WTC11 (cell line): Measurements from ENCODE around the gene FEV. TPM values are rescaled to one million over a fixed set of nuclear protein-coding genes. Genes with fewer than 3 reads are reported as not detected.

Source experiments
- ATAC-seq: fragments of 200-7000 bp; cut with Tn5 transposase; 2 replicates; pipeline ENCODE4 v1.10.0; 2021; ENCODE audit warnings: mild to moderate bottlenecking, moderate library complexity
- CTCF ChIA-PET: fragments of 300-600 bp; sonication (Branson Sonifier 250); formaldehyde crosslinking; loops from one replicate; lab custom pipeline; 2021; ENCODE audit warnings: antibody characterized with exemption; lab: Charles Lee
- POLR2A ChIA-PET: fragments of 350-600 bp; sonication (Branson Sonifier 250); formaldehyde crosslinking; loops from one replicate; lab custom pipeline; 2021; ENCODE audit warnings: antibody characterized with exemption; lab: Charles Lee
- DNase-seq: peaks from one replicate; pipeline ENCODE4 v3.0.0; 2021; ENCODE audit warnings: low spot score
- H3K27ac Mint-ChIP-seq: 2 replicates; pipeline ENCODE4 v1.8.0; 2021; ENCODE audit warnings: mixed read lengths
- H3K27me3 Mint-ChIP-seq: 2 replicates; pipeline ENCODE4 v1.8.0; 2021; ENCODE audit warnings: low read depth, mild to moderate bottlenecking, moderate library complexity, mixed read lengths
- H3K36me3 Mint-ChIP-seq: 2 replicates; pipeline ENCODE4 v1.8.0; 2021; ENCODE audit warnings: mixed read lengths
- H3K4me1 Mint-ChIP-seq: 2 replicates; pipeline ENCODE4 v1.8.0; 2022; ENCODE audit warnings: mixed read lengths
- H3K4me3 Mint-ChIP-seq: 2 replicates; pipeline ENCODE4 v1.8.0; 2021; ENCODE audit warnings: mild to moderate bottlenecking, moderate library complexity, mixed read lengths
- H3K9me3 Mint-ChIP-seq: 2 replicates; pipeline ENCODE4 v1.8.0; 2021; ENCODE audit warnings: mixed read lengths
- FOXP1 ChIP-seq: sonication (generic); formaldehyde crosslinking; IDR thresholded peaks from 2 replicates; pipeline ENCODE4 v1.8.0; 2022; ENCODE audit warnings: missing genetic modification reagents, mild to moderate bottlenecking, moderate library complexity, borderline replicate concordance
- IRF2 ChIP-seq: sonication (generic); formaldehyde crosslinking; IDR thresholded peaks from 2 replicates; pipeline ENCODE4 v1.8.0; 2022; ENCODE audit warnings: low read depth, missing genetic modification reagents, borderline replicate concordance
- JAZF1 ChIP-seq: fragments of 250-450 bp; sonication (Bioruptor Pico); IDR thresholded peaks from 2 replicates; pipeline ENCODE4 v1.9.0; 2021; ENCODE audit warnings: moderate library complexity, mild to moderate bottlenecking, inconsistent platforms
- SMAD3 ChIP-seq: sonication (generic); formaldehyde crosslinking; IDR thresholded peaks from 2 replicates; pipeline ENCODE4 v1.8.0; 2022; ENCODE audit warnings: missing genetic modification reagents, mild to moderate bottlenecking, borderline replicate concordance
- SMAD4 ChIP-seq: sonication (generic); formaldehyde crosslinking; IDR thresholded peaks from 2 replicates; pipeline ENCODE4 v1.8.0; 2022; ENCODE audit warnings: mild to moderate bottlenecking, missing genetic modification reagents
- ZNF121 ChIP-seq: sonication (generic); formaldehyde crosslinking; IDR thresholded peaks from 2 replicates; pipeline ENCODE4 v1.8.0; 2023; ENCODE audit warnings: missing genetic modification reagents
- ZNF219 ChIP-seq: sonication (generic); formaldehyde crosslinking; IDR thresholded peaks from 2 replicates; pipeline ENCODE4 v1.8.0; 2023; ENCODE audit warnings: missing genetic modification reagents, mild to moderate bottlenecking, borderline replicate concordance
- ZNF416 ChIP-seq: fragments of 250-450 bp; sonication (Bioruptor Pico); IDR thresholded peaks from 2 replicates; pipeline ENCODE4 v1.9.0; 2021; ENCODE audit warnings: mild to moderate bottlenecking, inconsistent platforms
- ZNF423 ChIP-seq: fragments of 250-450 bp; sonication (Bioruptor Pico); IDR thresholded peaks from 2 replicates; pipeline ENCODE4 v2.1.2; 2022; ENCODE audit warnings: mild to moderate bottlenecking, moderate library complexity
- total RNA-seq: library from RNA; stranded (reverse); gene quantifications from 3 replicates; pipeline ENCODE4 v1.2.3, GENCODE V29; 2021
- TF ChIP-seq, protein P1 (sequence below): sonication (generic); formaldehyde crosslinking; IDR thresholded peaks from 2 replicates; pipeline ENCODE4 v1.8.0; 2022; ENCODE audit warnings: mild to moderate bottlenecking, missing genetic modification reagents
- TF ChIP-seq, protein P2 (sequence below): fragments of 250-450 bp; sonication (Bioruptor Pico); IDR thresholded peaks from 2 replicates; pipeline ENCODE4 v2.1.2; 2022; ENCODE audit warnings: mild to moderate bottlenecking, moderate library complexity
- TF ChIP-seq, protein P3 (sequence below): sonication (generic); formaldehyde crosslinking; IDR thresholded peaks from 2 replicates; pipeline ENCODE4 v1.8.1; 2022; ENCODE audit warnings: missing genetic modification reagents, borderline replicate concordance
- TF ChIP-seq, protein P4 (sequence below): sonication (generic); formaldehyde crosslinking; IDR thresholded peaks from 2 replicates; pipeline ENCODE4 v1.8.0; 2022; ENCODE audit warnings: missing genetic modification reagents
- TF ChIP-seq, protein P5 (sequence below): fragments of 250-450 bp; sonication (Bioruptor Pico); IDR thresholded peaks from 2 replicates; pipeline ENCODE4 v1.8.0; 2021; ENCODE audit warnings: mild to moderate bottlenecking
- TF ChIP-seq, protein P6 (sequence below): fragments of 250-450 bp; sonication (Bioruptor Pico); IDR thresholded peaks from 2 replicates; pipeline ENCODE4 v1.9.0; 2021; ENCODE audit warnings: mild to moderate bottlenecking
- TF ChIP-seq, protein P7 (sequence below): sonication (generic); formaldehyde crosslinking; IDR thresholded peaks from 2 replicates; pipeline ENCODE4 v1.8.1; 2022; ENCODE audit warnings: low read depth, missing genetic modification reagents, borderline replicate concordance

Gene FEV
- total RNA-seq, 1 experiment from 2014 or later = not detected

DNA sequence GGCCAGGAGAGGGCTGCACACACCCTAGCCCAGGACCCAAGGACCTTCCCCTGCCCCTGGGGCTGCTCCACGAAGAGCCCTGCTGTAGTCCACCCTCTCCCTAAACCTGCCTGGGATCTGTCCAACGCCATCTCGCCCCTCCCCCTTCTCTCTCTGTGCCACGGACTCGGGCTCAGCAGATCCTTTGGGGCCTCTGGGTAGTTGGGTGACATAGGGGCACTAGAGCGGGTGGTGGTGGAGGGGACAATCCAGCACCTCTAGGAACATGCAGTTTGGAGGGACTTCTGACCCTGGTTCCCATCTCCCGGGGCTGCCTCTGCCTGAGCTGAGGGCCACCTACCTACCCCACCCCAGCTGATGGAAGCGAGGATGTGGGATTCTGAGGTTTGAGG, 15.6 kb upstream of the FEV start:
- DNase-seq (no peak), ATAC-seq (no peak)
- Mint-ChIP-seq H3K36me3 (no peaks in the 10 kb centered on the region), H3K4me1 (peaks cover 24% of the 10 kb centered on the region), H3K27me3 (peaks cover 100% of the 10 kb centered on the region), H3K9me3 (no peaks in the 10 kb centered on the region), H3K4me3 (peak overlapping the region; percentile 43), H3K27ac (no peak overlapping the region)
- POLR2A ChIA-PET = no interaction called here
- CTCF ChIA-PET = interaction anchor here (2.5 to 4.7 kb wide), 5 partner anchors 8 to 140 kb away, joined by 12 to 112 read pairs (median 25); partner anchors contain the start of gene CRYBA2
- TF ChIP-seq ZNF121 (CRISPR knock-in tag) (no peak), SMAD3 (no peak), FOXP1 (CRISPR knock-in tag) (no peak), ZNF219 (no peak), IRF2 (CRISPR knock-in tag) (no peak), ZNF416 (CRISPR knock-in tag) (no peak), ZNF423 (no peak), SMAD4 (no peak), JAZF1 (CRISPR knock-in tag) (no peak)
- TF ChIP-seq, protein P1, sequence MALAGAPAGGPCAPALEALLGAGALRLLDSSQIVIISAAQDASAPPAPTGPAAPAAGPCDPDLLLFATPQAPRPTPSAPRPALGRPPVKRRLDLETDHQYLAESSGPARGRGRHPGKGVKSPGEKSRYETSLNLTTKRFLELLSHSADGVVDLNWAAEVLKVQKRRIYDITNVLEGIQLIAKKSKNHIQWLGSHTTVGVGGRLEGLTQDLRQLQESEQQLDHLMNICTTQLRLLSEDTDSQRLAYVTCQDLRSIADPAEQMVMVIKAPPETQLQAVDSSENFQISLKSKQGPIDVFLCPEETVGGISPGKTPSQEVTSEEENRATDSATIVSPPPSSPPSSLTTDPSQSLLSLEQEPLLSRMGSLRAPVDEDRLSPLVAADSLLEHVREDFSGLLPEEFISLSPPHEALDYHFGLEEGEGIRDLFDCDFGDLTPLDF = no peak
- TF ChIP-seq, protein P2, sequence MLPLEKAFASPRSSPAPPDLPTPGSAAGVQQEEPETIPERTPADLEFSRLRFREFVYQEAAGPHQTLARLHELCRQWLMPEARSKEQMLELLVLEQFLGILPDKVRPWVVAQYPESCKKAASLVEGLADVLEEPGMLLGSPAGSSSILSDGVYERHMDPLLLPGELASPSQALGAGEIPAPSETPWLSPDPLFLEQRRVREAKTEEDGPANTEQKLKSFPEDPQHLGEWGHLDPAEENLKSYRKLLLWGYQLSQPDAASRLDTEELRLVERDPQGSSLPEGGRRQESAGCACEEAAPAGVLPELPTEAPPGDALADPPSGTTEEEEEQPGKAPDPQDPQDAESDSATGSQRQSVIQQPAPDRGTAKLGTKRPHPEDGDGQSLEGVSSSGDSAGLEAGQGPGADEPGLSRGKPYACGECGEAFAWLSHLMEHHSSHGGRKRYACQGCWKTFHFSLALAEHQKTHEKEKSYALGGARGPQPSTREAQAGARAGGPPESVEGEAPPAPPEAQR (CRISPR knock-in tag) = no peak
- TF ChIP-seq, protein P3, sequence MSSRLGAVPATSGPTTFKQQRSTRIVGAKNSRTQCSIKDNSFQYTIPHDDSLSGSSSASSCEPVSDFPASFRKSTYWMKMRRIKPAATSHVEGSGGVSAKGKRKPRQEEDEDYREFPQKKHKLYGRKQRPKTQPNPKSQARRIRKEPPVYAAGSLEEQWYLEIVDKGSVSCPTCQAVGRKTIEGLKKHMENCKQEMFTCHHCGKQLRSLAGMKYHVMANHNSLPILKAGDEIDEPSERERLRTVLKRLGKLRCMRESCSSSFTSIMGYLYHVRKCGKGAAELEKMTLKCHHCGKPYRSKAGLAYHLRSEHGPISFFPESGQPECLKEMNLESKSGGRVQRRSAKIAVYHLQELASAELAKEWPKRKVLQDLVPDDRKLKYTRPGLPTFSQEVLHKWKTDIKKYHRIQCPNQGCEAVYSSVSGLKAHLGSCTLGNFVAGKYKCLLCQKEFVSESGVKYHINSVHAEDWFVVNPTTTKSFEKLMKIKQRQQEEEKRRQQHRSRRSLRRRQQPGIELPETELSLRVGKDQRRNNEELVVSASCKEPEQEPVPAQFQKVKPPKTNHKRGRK (CRISPR knock-in tag) = no peak
- TF ChIP-seq, protein P4, sequence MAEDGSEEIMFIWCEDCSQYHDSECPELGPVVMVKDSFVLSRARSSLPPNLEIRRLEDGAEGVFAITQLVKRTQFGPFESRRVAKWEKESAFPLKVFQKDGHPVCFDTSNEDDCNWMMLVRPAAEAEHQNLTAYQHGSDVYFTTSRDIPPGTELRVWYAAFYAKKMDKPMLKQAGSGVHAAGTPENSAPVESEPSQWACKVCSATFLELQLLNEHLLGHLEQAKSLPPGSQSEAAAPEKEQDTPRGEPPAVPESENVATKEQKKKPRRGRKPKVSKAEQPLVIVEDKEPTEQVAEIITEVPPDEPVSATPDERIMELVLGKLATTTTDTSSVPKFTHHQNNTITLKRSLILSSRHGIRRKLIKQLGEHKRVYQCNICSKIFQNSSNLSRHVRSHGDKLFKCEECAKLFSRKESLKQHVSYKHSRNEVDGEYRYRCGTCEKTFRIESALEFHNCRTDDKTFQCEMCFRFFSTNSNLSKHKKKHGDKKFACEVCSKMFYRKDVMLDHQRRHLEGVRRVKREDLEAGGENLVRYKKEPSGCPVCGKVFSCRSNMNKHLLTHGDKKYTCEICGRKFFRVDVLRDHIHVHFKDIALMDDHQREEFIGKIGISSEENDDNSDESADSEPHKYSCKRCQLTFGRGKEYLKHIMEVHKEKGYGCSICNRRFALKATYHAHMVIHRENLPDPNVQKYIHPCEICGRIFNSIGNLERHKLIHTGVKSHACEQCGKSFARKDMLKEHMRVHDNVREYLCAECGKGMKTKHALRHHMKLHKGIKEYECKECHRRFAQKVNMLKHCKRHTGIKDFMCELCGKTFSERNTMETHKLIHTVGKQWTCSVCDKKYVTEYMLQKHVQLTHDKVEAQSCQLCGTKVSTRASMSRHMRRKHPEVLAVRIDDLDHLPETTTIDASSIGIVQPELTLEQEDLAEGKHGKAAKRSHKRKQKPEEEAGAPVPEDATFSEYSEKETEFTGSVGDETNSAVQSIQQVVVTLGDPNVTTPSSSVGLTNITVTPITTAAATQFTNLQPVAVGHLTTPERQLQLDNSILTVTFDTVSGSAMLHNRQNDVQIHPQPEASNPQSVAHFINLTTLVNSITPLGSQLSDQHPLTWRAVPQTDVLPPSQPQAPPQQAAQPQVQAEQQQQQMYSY (CRISPR knock-in tag) = no peak
- TF ChIP-seq, protein P5, sequence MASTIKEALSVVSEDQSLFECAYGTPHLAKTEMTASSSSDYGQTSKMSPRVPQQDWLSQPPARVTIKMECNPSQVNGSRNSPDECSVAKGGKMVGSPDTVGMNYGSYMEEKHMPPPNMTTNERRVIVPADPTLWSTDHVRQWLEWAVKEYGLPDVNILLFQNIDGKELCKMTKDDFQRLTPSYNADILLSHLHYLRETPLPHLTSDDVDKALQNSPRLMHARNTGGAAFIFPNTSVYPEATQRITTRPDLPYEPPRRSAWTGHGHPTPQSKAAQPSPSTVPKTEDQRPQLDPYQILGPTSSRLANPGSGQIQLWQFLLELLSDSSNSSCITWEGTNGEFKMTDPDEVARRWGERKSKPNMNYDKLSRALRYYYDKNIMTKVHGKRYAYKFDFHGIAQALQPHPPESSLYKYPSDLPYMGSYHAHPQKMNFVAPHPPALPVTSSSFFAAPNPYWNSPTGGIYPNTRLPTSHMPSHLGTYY (CRISPR knock-in tag) = no peak
- TF ChIP-seq, protein P6, sequence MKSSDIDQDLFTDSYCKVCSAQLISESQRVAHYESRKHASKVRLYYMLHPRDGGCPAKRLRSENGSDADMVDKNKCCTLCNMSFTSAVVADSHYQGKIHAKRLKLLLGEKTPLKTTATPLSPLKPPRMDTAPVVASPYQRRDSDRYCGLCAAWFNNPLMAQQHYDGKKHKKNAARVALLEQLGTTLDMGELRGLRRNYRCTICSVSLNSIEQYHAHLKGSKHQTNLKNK (CRISPR knock-in tag) = no peak
- TF ChIP-seq, protein P7, sequence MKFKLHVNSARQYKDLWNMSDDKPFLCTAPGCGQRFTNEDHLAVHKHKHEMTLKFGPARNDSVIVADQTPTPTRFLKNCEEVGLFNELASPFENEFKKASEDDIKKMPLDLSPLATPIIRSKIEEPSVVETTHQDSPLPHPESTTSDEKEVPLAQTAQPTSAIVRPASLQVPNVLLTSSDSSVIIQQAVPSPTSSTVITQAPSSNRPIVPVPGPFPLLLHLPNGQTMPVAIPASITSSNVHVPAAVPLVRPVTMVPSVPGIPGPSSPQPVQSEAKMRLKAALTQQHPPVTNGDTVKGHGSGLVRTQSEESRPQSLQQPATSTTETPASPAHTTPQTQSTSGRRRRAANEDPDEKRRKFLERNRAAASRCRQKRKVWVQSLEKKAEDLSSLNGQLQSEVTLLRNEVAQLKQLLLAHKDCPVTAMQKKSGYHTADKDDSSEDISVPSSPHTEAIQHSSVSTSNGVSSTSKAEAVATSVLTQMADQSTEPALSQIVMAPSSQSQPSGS (CRISPR knock-in tag) = no peak
